Right lobe of liver (tissue), 4 donors: ENCODE data around the gene LRRC42.

Experiments
- CTCF ChIP-seq, 4 donors: fragments of 200-600 bp in 3 of 4; fragments of 450-650 bp in 1 of 4; IDR thresholded peaks; one replicate each; pipeline versions ENCODE4 v1.5.1 to v1.8.0; 2016 to 2022; ENCODE audit warnings: antibody characterized with exemption in 4 of 4, mild to moderate bottlenecking in 2 of 4
- POLR2A ChIP-seq: fragments of 450-650 bp; IDR thresholded peaks from one replicate; pipeline ENCODE4 v1.6.1; 2017; ENCODE audit warnings: antibody characterized with exemption, mild to moderate bottlenecking
- donor health status: DM: no; HTN: no; CAD: no.
- donor health status: DM: no; HTN: no; CAD: no.
- donor health status: DM: no; HTN: yes; CAD: no.

- TF ChIP-seq POLR2A: no peak
- TF ChIP-seq CTCF (IDR thresholded peaks at IDR 0.05): no peak
These were observed 8.0 kb downstream of the LRRC42 start for GRCh38 chr1:53954128-53954527.
